Panc1 (cell line): ENCODE measurements around the gene TNPO1. TPM values are rescaled to one million over a fixed set of nuclear protein-coding genes. Genes with fewer than 3 reads are reported as not detected.
A peak's percentile ranks its signal among the peaks of the same experiment; 100 is the strongest.

Experiments
- ATAC-seq: fragments of 200-7000 bp; cut with Tn5 transposase; 2 replicates; pipeline ENCODE4 v1.9.1; 2020; ENCODE audit warnings: mild to moderate bottlenecking, moderate library complexity
- BruUV-seq: library from RNA; stranded (reverse); fragments of 400-500 nt; replicated peaks from 2 replicates; lab custom pipeline; 2021; lab: Mats Ljungman, UMichigan
- CTCF ChIA-PET: fragments of 300-600 bp; sonication (Branson Sonifier 250); formaldehyde crosslinking; loops from one replicate; lab custom pipeline; 2022; ENCODE audit warnings: antibody characterized with exemption; lab: Charles Lee
- POLR2A ChIA-PET: fragments of 300-600 bp; sonication (Branson Sonifier 250); formaldehyde crosslinking; loops from one replicate; lab custom pipeline; 2022; ENCODE audit warnings: antibody characterized with exemption; lab: Charles Lee
- DNase-seq: peaks from one replicate; pipeline ENCODE4 v3.0.0-alpha.2; 2010; ENCODE audit warnings: low read depth, low spot score
- H3K27ac ChIP-seq: 2 replicates; pipeline ENCODE4 v1.5.1; 2011; ENCODE audit warnings: mild to moderate bottlenecking, low read length, inconsistent platforms
- H3K27me3 ChIP-seq: fragments of 200-500 bp; sonication (Bioruptor generic); 2 replicates; pipeline ENCODE4 v1.6.0; 2014; ENCODE audit warnings: low read length, inconsistent platforms; ENCODE audit not compliant: control insufficient read depth, insufficient read depth
- H3K36me3 ChIP-seq: fragments of 200-500 bp; sonication (Bioruptor generic); 2 replicates; pipeline ENCODE4 v1.5.1; 2014; ENCODE audit warnings: inconsistent platforms, mild to moderate bottlenecking, low read length, moderate library complexity; ENCODE audit not compliant: control insufficient read depth, insufficient read depth
- H3K4me1 ChIP-seq: 2 replicates; pipeline ENCODE4 v1.5.1; 2011; ENCODE audit warnings: inconsistent platforms, mild to moderate bottlenecking, low read length, moderate library complexity; ENCODE audit not compliant: control insufficient read depth, insufficient read depth
- H3K4me3 ChIP-seq, 2 experiments: 2 replicates each; pipeline ENCODE4 v1.5.1; 2011 to 2012; ENCODE audit warnings: low read depth in 2 of 2, low read length in 2 of 2, mild to moderate bottlenecking in 2 of 2, inconsistent platforms in 1 of 2, moderate library complexity in 1 of 2
- H3K9me3 ChIP-seq: fragments of 200-500 bp; sonication (Bioruptor generic); 2 replicates; pipeline ENCODE4 v1.5.1; 2014; ENCODE audit warnings: low read depth, mild to moderate bottlenecking, inconsistent platforms, low read length, moderate library complexity; ENCODE audit not compliant: control insufficient read depth, insufficient read depth
- CTCF ChIP-seq: fragments of 450-650 bp; IDR thresholded peaks from 2 replicates; pipeline ENCODE4 v1.5.1; 2017; ENCODE audit warnings: mild to moderate bottlenecking
- POLR2AphosphoS5 ChIP-seq: IDR thresholded peaks from 2 replicates; pipeline ENCODE4 v1.6.1; 2012; ENCODE audit warnings: mild to moderate bottlenecking, low read depth, low read length, moderate library complexity
- REST ChIP-seq, 2 experiments: IDR thresholded peaks; 2 replicates each; pipeline ENCODE4 v1.6.1; 2011 to 2012; ENCODE audit warnings: low read depth in 2 of 2, control low read depth in 1 of 2, low read length in 1 of 2, mild to moderate bottlenecking in 1 of 2, moderate library complexity in 1 of 2; ENCODE audit not compliant: insufficient read depth in 1 of 2
- SIN3A ChIP-seq: IDR thresholded peaks from 2 replicates; pipeline ENCODE4 v1.6.1; 2012; ENCODE audit warnings: low read depth, mild to moderate bottlenecking, low read length, moderate library complexity, borderline replicate concordance; ENCODE audit not compliant: insufficient read depth
- TCF7L2 ChIP-seq: IDR thresholded peaks from 2 replicates; pipeline ENCODE4 v1.6.1; 2011; ENCODE audit warnings: mild to moderate bottlenecking, low read depth, low read length, inconsistent platforms
- in situ Hi-C: cut with HindIII; loops from 2 replicates; pipeline ENCODE4 v1.10.0; 2016; ENCODE audit warnings: low sequenced_read_pairs, low pct_unique_long_range_greater_than_20kb
- intact Hi-C: fragments of 100-400 bp; cut with micrococcal nuclease; formaldehyde crosslinking; loops from one replicate; pipeline ENCODE4 v1.10.0; 2022; ENCODE audit not compliant: unreplicated experiment
- total RNA-seq: library from RNA; stranded (reverse); gene quantifications from one replicate; pipeline ENCODE4 v1.2.1, GENCODE V29; 2021; ENCODE audit not compliant: unreplicated experiment

The TNPO1 gene
- total RNA-seq, 1 experiment from 2014 or later: 169 TPM

GRCh38 chr5:72814864-72815263 is 1.6 kb upstream of the TNPO1 start:
- no peak for ATAC-seq
- H3K9me3 ChIP-seq: no peaks in the 10 kb centered on the region; the same call in 1 of the 2 replicates
- H3K27me3 ChIP-seq: no peaks in the 10 kb centered on the region
- peaks cover 3% of the 10 kb centered on the region; the same call in 1 of the 2 replicates for H3K36me3 ChIP-seq
- CTCF ChIA-PET: no interaction called here
- no TSS peak for BruUV-seq
- POLR2A ChIA-PET: no interaction called here
- in situ Hi-C loops (no loop called here), intact Hi-C loops (no loop called here)
- TF ChIP-seq TCF7L2 (no peak), POLR2AphosphoS5 (no peak), REST (IDR thresholded peaks at IDR 0.05; ENCODE audit: insufficient read depth in 1 of 2, low read depth in 2 of 2, low read length in 1 of 2) (no peak), CTCF (no peak), SIN3A (no peak)
- peak overlapping the region; percentile 98; the same call in 1 of the 2 replicates for H3K27ac ChIP-seq
- H3K4me3 ChIP-seq: no peak overlapping the region; a peak in 1 of 4 replicates
- no peak for DNase-seq
- peaks cover 26% of the 10 kb centered on the region for H3K4me1 ChIP-seq

- Histone ChIP-seq H3K27ac (peak overlapping the region; percentile 98), H3K9me3 (no peaks in the 10 kb centered on the region; the same call in 1 of the 2 replicates), H3K27me3 (no peaks in the 10 kb centered on the region), H3K36me3 (peaks cover 3% of the 10 kb centered on the region; the same call in 1 of the 2 replicates), H3K4me3 (peak overlapping the region; percentile 90 to 96), H3K4me1 (peaks cover 31% of the 10 kb centered on the region)
- intact Hi-C loops (no loop called here), in situ Hi-C loops (no loop called here)
- CTCF ChIA-PET: no interaction called here
- ATAC-seq (no peak), DNase-seq (no peak)
- TF ChIP-seq SIN3A (no peak), POLR2AphosphoS5 (no peak)
- POLR2A ChIA-PET: no interaction called here
- BruUV-seq: no TSS peak
These were observed 729 bp upstream of the TNPO1 start for GRCh38 chr5:72815580-72816283.
